Duodenal mucosa (tissue), 2 donors: ENCODE data around the gene ZW10.
"Not testable (repeated sequence)": the region's sequence is repeated elsewhere in the genome, so short reads cannot be mapped to it uniquely, and the experiment has no call there.

Experiments
- H3K27ac ChIP-seq: one replicate; pipeline ENCODE4 v1.7.0; 2013; ENCODE audit warnings: low read depth, low read length
- H3K27me3 ChIP-seq, 2 donors: one replicate each; pipeline ENCODE4 v1.7.0; 2013; ENCODE audit warnings: low read length in 2 of 2, control low read depth in 1 of 2; ENCODE audit not compliant: insufficient read depth in 2 of 2, control insufficient read depth in 1 of 2
- H3K36me3 ChIP-seq, 2 donors: one replicate each; pipeline ENCODE4 v1.7.0; 2013; ENCODE audit warnings: low read length in 2 of 2, control low read depth in 1 of 2; ENCODE audit not compliant: insufficient read depth in 2 of 2, control insufficient read depth in 1 of 2
- H3K4me1 ChIP-seq, 2 donors: one replicate each; pipeline ENCODE4 v1.7.0; 2013; ENCODE audit warnings: low read length in 2 of 2, control low read depth in 1 of 2; ENCODE audit not compliant: insufficient read depth in 2 of 2, control insufficient read depth in 1 of 2
- H3K4me3 ChIP-seq, 2 donors: one replicate each; pipeline ENCODE4 v1.7.0; 2013; ENCODE audit warnings: low read length in 2 of 2, low read depth in 1 of 2
- H3K9ac ChIP-seq, 2 donors: one replicate each; pipeline ENCODE4 v1.7.0; 2013; ENCODE audit warnings: low read length in 2 of 2, low read depth in 1 of 2
- H3K9me3 ChIP-seq, 2 donors: one replicate each; pipeline ENCODE4 v1.7.0; 2013; ENCODE audit warnings: low read length in 2 of 2, control low read depth in 1 of 2; ENCODE audit not compliant: control insufficient read depth in 1 of 2

ZW10 gene

DNA sequence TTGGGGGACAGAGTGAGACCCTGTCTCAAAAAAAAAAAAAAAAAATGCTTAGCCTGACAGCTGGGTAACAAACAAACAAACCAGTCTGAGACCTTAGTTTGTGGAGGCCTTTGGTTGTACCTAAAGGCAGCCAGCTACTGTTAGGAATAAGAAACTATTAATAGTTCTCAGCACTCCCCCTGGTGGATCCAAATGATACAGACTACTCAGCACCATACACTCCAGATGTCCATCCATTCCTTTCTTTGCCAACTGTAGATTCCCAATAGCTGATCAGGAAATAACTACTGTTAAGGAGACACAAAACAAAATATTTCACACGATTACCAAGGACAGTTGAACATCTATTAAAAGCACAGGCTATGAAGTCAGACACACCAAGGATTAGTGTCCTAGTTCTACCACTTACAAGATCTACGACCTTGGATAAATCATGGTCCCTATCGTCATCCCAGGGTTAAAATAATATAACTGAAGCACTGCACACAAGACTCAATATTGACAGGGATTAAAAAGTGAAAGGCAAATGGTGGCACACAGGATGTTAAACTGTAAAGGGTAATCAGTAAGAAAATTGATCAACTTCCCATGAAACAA lies 23.3 kb upstream of the ZW10 start:
- H3K9me3 ChIP-seq: no peaks in the 10 kb centered on the region
- H3K27ac ChIP-seq: no peak overlapping the region
- no peaks in the 10 kb centered on the region for H3K4me1 ChIP-seq
- no peak overlapping the region for H3K9ac ChIP-seq
- H3K4me3 ChIP-seq: no peak overlapping the region
- peaks cover 0 to 28% of the 10 kb centered on the region in 2 donors for H3K36me3 ChIP-seq
- no peaks in the 10 kb centered on the region for H3K27me3 ChIP-seq

DNA sequence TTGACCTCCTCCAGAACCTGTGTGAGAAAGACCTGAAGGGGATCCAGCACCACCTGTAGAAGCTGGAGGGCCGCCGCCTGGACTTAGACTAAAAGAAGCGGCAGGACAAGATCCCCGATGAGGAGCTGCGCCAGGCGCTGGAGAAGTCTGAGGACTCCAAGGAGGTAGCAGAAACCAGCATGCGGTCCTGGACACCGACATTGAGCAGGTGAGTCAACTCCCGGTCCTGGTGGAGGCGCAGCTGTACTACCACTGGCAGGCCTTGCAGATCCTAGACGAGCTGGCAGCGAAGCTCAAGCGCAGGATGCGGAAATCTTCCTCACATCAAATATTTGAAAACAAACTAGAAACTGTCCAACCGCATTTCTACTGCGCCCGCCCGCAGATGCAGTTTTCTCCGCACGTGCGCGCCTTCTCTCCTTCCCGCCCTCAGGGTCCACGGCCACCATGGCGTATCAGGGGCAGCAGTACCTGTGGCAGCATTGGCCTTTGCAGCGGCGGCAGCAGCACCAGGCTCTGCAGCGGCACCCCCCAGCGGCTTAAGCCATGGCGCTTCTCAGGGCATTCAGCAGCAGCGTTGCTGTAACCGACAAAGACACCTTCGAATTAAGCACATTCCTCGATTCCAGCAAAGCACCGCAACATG lies 16.3 kb upstream of the ZW10 start:
- Histone ChIP-seq H3K36me3 (no peaks in the 10 kb centered on the region), H3K9ac (no peak overlapping the region), H3K27ac (no peak overlapping the region), H3K27me3 (no peaks in the 10 kb centered on the region), H3K4me3 (no peak overlapping the region), H3K9me3 (no peaks in the 10 kb centered on the region), H3K4me1 (no peaks in the 10 kb centered on the region)

DNA sequence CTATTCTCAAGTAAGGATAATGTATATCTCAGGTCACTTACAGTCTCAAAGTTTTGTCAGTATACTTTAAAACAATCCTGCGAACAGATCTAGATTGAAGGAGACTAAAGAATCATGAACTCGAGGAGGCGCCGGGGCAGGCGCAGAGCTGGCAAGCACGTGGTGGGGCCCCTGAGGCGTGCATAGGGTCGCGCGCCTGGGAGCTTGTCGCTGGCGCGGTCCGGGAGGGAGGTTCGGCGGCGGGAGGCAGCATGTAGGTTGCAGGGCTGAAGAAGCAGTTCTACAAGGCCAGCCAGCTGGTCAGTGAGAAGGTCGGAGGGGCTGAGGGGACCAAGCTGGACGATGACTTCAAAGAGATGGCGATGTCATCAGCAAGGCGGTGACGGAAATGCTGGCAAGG lies 15.5 kb upstream of the ZW10 start:
- not testable (repeated sequence) for H3K27ac ChIP-seq, H3K9me3 ChIP-seq, H3K4me1 ChIP-seq, H3K9ac ChIP-seq, H3K36me3 ChIP-seq, H3K4me3 ChIP-seq, H3K27me3 ChIP-seq

DNA sequence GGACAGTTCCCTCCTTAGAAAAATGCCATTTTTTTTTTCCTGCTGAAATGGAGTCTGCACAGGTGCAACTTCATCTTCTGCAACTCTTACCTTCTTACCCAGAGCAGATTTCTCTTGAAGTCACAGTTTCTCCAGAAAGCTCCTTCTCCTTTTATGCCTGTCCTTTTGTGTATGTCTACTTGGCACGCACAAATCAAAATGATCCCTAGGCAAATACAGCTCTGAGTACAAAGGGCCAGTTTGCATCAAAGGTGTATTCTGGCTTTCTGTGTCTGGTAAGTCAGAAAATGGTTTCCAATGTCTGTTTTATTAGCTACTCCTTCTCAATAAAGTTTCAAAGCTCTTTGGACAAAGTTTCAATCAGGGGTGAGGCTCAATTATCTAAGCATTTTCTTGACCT lies 8.6 kb upstream of the ZW10 start:
- Histone ChIP-seq H3K27ac (no peak overlapping the region), H3K9me3 (no peaks in the 10 kb centered on the region), H3K27me3 (peaks cover 0 to 3% of the 10 kb centered on the region in 2 donors), H3K36me3 (no peaks in the 10 kb centered on the region), H3K9ac (no peak overlapping the region), H3K4me1 (peaks cover 0 to 3% of the 10 kb centered on the region in 2 donors), H3K4me3 (no peak overlapping the region)

DNA sequence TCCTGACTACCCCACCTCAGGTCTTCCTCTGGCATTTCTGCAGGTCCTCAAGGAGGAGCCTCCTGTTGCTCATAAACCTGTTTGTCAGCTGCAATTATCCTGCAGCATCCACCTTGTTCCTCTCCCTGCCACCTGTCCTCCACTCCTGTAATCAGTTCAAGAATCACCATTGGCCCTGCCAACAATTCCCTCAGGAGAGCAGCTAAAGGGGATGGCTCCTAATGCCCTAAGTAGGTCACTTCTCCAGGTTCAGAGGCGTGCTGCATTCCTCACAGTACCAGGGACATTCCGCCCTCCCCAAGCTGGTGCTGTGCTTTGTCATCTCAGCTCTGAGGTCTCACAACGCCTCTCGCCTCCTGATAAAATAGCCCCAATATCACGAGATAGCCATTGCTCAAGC lies 8.2 kb upstream of the ZW10 start:
- Histone ChIP-seq H3K36me3 (no peaks in the 10 kb centered on the region), H3K9me3 (no peaks in the 10 kb centered on the region), H3K4me3 (no peak overlapping the region), H3K27me3 (peaks cover 0 to 3% of the 10 kb centered on the region in 2 donors), H3K4me1 (peaks cover 0 to 3% of the 10 kb centered on the region in 2 donors), H3K27ac (no peak overlapping the region), H3K9ac (no peak overlapping the region)

DNA sequence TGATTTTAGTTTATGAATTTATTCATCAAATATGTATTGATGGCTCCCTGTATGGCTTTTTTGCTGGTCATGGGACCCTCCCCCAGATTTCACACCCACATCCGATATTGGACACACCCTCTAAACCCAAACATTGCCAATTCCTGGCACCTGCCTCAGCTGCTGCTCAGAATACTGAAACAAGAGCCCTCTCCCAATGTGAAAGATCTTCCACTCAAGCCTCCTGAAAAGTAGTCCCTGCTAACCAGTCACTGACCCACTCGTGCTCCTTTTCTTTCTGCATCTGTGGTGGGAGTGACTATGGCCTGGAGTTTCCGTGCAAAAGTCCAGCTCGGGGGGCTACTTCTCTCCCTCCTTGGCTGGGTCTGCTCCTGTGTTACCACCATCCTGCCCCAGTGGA lies 6.0 kb upstream of the ZW10 start, which contains the start of gene CLDN25:
Gene CLDN25, plus strand, starts transcription at position 301 of the 400 bp plus-strand sequence. Its CDS starts 0 bp downstream, at position 301.
- Histone ChIP-seq H3K27me3 (peaks cover 0 to 3% of the 10 kb centered on the region in 2 donors), H3K4me3 (no peak within 1 kb of the TSS), H3K9me3 (no peaks in the 10 kb centered on the region), H3K9ac (no peak within 1 kb of the TSS), H3K27ac (no peak within 1 kb of the TSS), H3K4me1 (peaks cover 0 to 3% of the 10 kb centered on the region in 2 donors), H3K36me3 (no peaks in the 10 kb centered on the region)

DNA sequence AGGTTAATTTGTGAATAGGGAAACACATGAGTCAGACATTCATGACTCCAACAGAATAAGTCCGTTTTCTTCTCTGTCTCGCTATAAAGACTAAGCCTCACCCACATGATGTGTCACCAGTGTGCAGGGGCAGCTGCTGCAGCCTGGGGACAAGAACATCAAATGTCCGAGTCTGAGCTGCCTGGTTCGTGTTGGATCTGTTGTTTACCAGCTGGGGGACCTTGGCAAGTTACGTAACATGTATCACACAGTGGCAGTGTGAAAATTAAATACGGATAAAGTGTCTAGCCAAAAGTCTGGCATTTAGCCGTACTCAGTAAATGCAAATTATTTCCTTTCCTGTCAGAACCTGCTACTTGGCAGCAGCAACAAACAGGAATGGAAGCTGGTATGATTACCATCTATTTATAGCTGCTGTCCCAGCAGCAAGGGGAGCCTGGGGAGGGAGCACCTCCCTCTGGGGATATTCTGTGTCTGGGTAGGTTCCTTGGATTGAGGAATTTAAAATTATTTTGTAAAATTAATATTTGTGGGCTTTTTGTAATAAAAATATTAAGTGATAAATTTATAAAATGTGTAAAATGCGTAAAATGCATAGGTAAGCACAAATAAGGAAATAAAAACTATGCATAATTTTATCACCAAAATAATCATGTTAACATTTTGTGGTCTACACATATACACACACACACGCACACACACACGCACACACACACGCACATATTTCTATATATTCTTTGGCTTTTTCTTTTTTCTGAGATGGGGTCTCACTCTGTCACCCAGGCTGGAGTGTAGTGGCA lies 4.8 kb upstream of the ZW10 start:
- H3K27ac ChIP-seq: no peak overlapping the region
- no peak overlapping the region for H3K9ac ChIP-seq
- H3K4me3 ChIP-seq: peak overlapping the region; percentile 44 to 65
- peaks cover 0 to 3% of the 10 kb centered on the region in 2 donors for H3K27me3 ChIP-seq
- H3K9me3 ChIP-seq: no peaks in the 10 kb centered on the region
- peaks cover 0 to 3% of the 10 kb centered on the region in 2 donors for H3K4me1 ChIP-seq
- H3K36me3 ChIP-seq: no peaks in the 10 kb centered on the region

DNA sequence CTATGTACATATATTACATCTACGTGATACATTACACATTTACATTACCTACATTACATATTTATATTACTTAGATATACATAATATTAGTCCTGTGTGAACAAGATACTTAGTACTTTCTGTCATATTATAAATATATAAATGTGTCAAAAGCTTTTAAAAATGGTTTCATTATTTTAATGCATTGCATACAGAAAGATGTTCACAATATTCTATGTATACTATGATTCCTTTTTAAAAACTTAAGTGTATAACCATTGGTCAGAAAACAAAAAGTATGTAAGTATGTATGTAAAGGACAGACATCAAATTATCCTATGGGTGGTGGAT lies 647 bp upstream of the ZW10 start:
- Histone ChIP-seq H3K36me3 (no peaks in the 10 kb centered on the region), H3K9me3 (no peaks in the 10 kb centered on the region), H3K4me1 (peaks cover 5 to 12% of the 10 kb centered on the region in 2 donors), H3K4me3 (peak overlapping the region; percentile 98 to 100), H3K27ac (no peak overlapping the region), H3K9ac (peak overlapping the region; percentile 97 to 99), H3K27me3 (no peaks in the 10 kb centered on the region)

DNA sequence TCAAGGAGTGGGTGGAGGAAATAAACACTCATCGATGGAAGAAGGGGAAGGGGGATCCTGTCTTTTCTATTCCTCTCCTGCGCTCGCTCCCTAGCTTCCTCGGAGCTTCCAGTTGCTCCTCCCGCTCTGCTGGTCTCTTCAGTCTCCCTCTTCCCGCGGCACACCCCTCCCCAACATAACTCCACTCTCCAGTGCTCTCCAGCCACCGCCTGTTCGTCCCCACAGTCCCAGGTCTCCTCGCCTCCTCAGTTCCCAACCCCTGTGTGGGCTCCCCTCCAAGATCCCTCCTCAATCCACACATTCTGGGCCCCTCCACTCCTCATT lies 438 bp downstream of the ZW10 start:
- Histone ChIP-seq H3K4me3 (peak overlapping the region; percentile 98 to 100), H3K36me3 (peaks cover 0 to 3% of the 10 kb centered on the region in 2 donors), H3K27ac (peak overlapping the region; percentile 63), H3K9ac (peak overlapping the region; percentile 97 to 99), H3K27me3 (no peaks in the 10 kb centered on the region), H3K9me3 (no peaks in the 10 kb centered on the region), H3K4me1 (peaks cover 5 to 11% of the 10 kb centered on the region in 2 donors)

DNA sequence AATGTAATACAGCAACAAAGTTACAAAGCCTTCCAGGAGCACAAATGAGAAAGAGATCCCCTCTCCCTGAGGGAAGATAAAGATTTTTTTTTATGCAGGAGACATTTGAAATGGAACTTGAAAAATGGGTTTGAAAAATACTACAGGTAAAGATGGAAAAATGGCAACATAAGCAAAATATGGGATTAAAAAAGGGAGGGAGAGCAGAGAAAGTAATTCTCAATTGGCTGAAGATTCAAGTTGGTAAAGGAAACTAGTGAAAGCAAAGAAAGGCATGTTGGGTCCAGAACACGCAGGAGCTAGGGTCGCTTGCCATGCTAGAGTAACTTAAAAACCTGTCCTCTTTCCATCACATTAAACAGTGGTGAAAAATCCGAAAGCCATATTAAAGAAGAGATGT lies 1.5 kb downstream of the ZW10 start:
- H3K4me3 ChIP-seq: peak overlapping the region in 1 of 2 donors; percentile 98

More for the DNA sequence above, 1.5 kb downstream of the ZW10 start:
- no peak overlapping the region for H3K9ac ChIP-seq
- H3K9me3 ChIP-seq: no peaks in the 10 kb centered on the region
- no peaks in the 10 kb centered on the region for H3K27me3 ChIP-seq
- H3K27ac ChIP-seq: no peak overlapping the region
- peaks cover 5 to 8% of the 10 kb centered on the region in 2 donors for H3K4me1 ChIP-seq
- H3K36me3 ChIP-seq: peaks cover 0 to 12% of the 10 kb centered on the region in 2 donors
